ENCODE measurements around the gene SKAP2. TPM values are rescaled to one million over a fixed set of nuclear protein-coding genes. Genes with fewer than 3 reads are reported as not detected.
A peak's percentile ranks its signal among the peaks of the same experiment; 100 is the strongest.

Gene SKAP2
- total RNA-seq, 1 donor from 2014 or later: 63.5 TPM

DNA sequence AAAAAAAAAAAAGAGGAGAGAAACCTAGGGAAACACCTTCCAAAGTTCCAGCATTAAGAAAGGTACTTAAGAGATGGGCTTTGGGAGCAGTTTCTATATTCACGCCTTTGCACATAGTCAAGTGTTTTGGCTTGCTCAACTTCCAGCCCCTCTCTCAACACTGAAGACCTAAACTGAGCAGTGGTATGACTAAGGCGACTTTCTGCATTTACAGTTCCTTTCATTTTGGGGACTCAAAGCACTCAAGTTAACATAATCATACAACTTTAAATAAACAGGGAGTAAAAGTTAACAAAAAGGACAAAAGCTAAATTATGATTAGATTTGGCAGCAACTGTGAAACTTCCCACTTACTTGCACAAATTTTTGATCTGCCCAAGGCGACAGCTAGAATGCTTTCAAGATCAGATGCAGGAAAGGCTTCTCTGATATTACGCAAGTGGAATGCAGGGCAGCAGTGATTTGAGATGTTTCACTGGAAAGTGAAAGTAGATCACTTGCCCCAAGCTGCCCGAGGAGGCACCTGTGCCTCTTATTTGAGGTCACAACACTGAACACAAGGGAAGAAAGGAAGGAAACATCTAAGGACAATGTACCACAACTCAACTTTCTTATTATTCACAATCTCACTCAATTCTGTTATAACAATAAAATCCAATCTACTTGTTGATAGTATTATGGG is 199.5 kb downstream of the SKAP2 start:
- peak; percentile 49 for DNase-seq (ENCODE audit: low spot score)

DNA sequence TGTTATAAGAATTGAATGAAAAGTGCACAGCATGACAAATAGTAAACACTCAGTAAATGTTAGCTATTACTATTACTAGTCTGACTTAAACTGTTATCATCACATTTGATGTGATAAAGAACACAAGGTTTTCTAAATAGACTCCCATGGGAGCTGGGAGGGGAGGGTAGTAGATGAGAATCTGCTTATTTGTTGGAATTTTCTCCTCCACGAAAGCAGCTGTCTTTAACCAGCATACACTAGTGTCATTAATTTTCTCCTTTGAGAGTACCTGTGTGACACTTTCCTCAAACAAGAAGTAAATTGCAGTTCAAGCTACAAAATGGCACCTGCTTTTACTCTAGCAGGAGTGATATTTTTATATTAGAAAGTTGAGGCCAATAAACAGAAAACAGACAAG is 200.1 kb downstream of the SKAP2 start:
- no peak for DNase-seq (ENCODE audit: low spot score)

DNA sequence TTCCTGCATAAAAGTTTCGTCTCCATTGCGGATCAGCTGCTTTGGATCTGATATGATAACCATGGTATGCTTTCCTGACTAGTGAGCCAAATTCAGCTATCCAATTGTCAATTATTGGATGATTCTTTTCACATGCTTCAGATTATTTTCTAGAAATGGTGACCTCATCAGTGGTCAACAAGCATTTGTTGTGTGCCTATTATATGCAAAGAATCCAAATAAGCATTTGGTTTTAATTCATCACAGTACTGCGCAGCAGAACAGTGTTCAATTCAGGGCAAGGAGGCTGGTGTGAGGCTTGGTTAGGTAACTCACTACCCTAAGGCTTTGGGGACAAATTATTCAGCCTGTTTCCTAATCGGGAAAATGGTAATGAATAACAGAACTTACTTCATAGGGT is 200.5 kb downstream of the SKAP2 start:
- no peak for DNase-seq (ENCODE audit: low spot score)

DNA sequence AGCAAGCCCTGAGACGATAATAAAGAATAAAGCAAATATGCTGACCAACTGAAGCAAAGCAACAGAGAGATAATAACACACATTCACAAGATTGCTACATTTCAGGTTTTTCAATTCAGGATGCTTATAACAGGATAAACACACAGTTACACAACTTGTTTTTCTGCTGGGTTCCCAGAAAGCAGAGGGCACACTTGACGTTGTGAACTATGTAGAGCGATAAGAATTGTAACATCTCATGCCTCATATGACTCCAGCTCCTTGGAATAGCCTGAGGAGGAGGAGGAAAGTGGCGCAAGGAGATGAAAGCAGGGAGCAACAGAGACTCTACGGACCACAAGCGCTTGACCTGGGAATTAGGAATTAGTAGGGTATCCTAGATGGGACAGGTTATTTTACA is 201.7 kb downstream of the SKAP2 start:
- DNase-seq (ENCODE audit: low spot score): no peak

DNA sequence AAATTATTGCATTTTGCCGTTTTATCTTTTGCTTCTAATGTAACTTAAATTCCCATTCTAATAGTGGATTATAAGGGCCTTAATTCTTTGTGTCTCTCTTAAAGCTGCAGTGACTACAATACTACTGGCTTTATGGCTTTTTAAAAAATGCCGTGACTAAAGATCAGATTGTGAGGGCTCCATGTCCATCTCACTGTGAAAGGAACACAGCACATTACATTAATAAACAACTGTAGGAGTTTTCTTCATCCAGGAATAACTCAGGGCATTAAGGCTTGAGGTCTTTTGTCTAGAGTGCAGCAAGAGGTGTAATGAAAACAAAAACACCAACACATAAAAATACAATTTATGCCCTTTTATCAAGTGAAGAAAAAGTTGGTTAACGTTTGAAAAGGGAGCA is 205.3 kb downstream of the SKAP2 start:
- DNase-seq (ENCODE audit: low spot score): no peak

DNA sequence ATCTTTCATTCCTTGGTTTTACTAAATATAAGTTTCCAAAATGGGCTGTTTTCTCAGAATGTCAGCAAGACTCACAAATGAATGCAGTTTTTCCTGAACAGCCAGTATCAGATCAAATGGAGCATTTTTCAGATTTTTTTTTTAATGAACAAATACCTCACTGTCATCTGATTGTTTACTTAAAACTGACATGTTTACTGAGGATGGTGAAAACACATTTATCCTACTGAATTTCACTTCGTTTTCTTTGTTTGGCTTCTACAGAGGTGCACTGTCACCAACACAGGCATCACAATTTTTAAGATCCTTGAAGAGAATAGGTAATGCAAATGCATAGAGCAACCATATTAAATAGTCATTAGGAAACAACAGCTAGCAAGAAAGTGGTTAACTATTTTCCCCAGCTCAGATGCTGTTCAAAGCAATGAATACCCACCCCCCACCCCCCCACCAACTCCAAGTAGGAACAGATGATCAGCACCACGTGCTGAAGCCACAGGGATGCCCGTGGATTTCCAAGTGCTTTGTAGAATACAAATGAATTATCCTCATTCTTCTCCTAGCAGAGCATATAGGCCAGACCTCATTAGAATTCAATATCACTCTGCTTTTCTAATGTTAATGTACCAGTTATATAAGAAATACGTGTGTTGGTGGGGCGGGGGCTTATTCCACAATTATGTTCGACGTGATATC is 205.9 kb downstream of the SKAP2 start:
- DNase-seq (ENCODE audit: low spot score): no peak

DNA sequence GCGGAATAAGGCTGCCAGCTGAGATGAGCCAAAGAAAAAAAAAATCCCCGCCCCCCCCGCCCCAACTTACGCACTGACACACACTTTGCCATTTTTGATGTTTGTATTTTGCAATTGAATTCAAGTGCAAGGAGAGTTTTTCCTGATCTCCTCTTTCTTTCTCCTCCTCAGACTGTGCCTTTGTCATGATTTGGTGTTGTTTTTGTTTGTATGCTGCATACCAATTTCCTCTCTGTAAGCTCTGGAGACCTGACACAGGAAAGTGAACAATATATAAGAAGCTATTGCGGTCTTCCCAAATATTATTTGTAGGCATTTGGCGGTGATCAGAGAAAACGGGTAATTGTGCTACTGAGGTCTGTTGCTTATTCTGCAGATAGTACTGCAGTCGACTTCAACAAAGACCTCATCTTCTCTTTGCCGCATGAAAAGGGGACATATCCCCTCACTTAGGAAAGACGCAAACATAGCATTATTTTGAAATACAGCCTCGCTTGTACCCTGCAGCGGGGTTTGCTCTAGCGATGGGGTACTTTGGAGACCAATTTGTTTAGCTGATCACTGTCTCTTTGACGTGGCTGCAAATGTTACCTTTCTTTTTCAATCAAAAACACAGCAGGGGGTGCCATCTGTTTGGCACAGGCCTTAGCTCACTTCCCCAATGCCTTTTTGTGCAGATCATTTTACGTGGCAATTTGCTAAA is 206.6 kb downstream of the SKAP2 start:
- no peak for DNase-seq (ENCODE audit: low spot score)

DNA sequence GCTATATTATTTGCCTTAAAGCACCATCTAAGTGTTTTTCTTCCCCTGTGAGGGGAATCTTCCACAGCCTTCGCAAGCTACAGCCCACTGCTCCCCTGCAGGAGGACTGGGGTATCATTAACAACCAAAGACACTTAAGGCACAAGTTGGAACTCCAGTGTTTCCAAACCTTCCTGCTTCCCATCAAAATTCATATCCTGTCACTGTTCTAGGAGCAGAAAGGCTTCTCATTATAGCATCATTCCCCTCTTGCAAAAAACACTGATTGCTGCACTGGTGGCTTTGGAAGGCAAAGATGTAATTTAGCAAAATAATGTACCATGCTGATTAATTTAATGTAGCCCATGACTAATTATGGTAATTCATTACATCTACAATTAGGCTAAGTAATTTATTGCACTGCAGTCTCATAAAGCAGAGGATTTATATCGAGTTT is 207.2 kb downstream of the SKAP2 start:
- DNase-seq (ENCODE audit: low spot score): no peak

DNA sequence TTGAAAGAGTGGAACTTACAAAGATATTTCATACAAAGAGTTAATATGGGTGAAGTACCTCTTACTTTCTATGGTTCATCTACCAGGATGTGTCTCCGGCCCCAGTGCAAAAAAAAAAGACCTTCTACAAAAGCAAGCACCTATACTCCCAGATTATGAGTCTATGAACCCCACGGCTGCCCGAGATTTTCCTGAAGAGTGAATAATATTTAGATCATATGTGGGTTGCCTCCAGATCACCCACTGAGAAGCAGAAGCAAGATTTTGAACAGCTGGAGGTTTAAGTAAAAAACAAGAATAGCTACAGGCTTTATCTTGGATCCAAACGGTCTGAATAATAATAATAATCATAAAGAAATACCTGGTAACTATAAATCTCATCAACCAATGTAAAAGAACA is 207.7 kb downstream of the SKAP2 start:
- DNase-seq (ENCODE audit: low spot score): no peak

DNA sequence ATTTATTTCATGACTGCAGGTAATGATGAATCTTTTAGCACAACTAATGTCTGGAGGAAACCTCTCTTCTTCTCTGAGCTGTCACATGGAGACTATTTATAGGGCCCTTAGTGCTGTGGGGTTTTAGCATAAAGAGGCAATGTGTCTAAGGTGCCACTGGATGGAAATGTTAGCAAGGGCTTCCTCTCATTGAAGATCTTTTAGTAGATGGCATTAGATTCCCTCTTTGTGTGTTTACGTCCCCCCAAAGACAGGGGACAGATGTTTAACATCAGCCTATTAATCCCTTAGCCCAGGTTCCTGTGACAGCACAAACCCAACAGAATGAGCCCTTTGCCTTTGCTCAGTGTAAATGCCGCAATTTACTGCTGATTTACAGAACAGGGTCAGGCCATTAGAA is 208.6 kb downstream of the SKAP2 start:
- DNase-seq (ENCODE audit: low spot score): no peak

DNA sequence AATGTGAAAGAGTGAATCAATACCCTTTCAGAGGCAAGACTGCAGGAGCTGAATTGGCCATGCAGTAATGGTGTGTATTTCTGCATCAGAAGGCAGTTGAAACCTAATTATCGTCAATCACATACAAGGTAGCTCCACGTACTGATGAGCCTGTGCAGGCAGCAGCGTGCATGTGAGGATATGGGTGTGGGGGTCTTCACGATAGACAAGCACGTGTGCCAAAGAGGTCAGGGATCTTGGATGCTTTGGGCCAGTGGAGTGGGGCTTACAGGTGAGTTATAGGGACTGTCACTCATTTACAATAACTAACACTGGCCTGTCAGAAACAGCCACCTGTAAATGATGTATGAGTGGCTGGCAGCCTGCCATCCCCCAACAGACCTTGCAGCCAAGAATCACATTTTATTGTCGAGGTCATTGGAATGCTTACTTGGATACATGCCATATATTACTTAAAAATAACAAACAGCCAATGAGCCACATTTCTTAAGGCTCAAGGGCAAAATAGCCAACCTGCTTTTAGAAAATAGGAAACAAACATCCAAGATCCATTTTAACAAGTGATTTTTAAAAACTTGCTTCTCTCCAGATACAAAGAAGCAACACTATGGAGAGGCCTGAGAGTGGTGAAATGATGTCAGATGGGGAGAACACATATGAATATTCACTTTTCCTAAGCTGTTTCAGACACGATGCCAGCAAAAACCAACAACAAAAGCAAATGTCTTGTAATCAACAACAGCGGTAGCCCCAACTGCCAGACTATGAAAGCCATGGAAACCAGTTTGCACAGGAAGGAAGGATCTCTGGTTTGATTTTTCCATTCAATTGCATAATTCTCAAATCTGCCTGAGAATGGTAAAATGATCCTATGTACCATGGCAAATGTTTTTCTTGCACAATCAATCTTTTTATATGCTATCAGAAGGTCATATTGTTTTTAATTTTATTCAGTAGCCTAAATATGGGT is 210.7 kb downstream of the SKAP2 start:
- DNase-seq (ENCODE audit: low spot score): no peak

DNA sequence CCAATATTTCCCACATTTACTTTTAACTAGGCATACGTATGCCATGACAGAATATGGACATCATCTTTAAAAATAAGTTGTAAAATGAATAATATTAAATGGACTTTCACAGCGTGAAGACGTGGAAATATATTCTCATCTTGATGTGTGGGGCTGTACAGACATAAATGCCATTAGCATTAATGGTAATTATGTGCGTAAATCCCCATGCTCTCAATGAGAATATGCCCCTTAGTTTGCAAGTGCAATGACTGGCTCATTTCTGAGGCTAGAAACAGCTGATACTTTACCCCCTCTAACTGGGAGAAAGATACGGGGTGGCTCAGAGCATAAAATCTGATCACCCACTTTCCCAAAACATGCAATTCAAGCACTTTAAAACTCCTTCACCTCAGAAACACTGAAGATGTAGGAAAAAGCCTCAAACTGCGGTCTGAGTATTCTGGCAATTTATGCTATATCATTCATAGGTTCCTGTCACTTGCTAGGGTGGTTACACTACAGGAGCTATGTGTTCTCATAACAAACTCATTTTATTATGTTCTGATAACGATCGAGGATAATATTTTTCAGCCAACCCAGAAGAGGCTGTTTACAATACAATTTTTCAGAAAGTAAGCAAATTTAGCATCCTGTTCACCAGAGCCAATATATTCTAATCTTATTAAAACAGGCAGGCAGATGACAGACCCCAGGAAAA is 211.8 kb downstream of the SKAP2 start:
- DNase-seq (ENCODE audit: low spot score): no peak

DNA sequence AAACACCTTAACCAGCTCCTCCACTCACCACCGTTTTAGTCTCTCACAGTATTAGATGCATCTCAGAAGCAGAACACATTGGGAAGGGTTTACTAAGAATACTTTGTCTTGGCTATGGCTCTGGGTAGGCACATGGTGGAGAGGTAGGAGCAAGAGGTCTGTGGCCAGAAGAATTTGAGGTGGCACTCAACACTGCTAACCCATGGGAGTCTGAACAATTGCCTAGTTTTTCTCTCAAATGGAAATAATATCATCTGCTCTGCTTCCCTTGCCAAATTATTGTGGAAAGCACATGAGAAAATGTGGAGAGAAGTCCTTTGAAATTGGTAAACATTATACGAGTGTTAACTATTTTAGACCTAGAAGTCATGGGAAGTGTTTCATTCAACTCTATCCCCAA is 214.3 kb downstream of the SKAP2 start:
- DNase-seq (ENCODE audit: low spot score): no peak

DNA sequence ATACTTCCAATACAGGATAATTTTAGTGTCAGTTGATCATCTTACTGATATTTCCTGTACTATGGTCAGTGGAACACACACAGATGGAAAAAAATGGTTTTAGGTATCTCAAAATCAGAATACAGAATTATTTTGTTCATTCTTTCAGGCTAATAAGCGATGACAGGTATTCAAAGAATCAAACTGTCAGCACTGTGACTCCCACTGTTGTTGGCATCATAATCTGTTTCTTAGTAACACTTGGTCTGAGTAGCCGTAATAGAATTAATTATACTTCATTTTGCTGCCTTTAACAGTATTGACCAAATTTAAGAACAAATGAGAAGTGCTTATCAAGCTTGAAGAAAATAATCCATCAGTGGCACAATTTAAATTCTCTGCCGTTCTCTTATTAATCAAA is 215.0 kb downstream of the SKAP2 start:
- no peak for DNase-seq (ENCODE audit: low spot score)

DNA sequence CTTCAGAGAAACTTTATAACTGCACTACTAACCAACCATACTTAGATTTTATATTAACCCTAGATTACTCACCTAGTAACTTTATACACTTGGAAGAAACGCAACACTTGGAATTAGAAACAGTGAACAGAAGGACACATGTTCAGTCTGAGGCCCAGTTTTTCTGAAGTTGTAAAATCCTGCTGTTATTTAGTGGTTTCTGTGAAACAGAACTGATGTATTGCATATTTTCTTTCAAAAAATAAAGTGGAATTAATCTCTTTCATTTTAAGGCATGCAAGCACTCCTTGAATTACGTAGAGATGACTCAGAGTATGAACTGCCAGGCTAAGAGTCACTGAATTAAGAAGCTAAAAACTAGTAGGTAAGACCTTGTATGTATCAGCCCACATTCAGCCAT is 215.8 kb downstream of the SKAP2 start:
- DNase-seq (ENCODE audit: low spot score): no peak

DNA sequence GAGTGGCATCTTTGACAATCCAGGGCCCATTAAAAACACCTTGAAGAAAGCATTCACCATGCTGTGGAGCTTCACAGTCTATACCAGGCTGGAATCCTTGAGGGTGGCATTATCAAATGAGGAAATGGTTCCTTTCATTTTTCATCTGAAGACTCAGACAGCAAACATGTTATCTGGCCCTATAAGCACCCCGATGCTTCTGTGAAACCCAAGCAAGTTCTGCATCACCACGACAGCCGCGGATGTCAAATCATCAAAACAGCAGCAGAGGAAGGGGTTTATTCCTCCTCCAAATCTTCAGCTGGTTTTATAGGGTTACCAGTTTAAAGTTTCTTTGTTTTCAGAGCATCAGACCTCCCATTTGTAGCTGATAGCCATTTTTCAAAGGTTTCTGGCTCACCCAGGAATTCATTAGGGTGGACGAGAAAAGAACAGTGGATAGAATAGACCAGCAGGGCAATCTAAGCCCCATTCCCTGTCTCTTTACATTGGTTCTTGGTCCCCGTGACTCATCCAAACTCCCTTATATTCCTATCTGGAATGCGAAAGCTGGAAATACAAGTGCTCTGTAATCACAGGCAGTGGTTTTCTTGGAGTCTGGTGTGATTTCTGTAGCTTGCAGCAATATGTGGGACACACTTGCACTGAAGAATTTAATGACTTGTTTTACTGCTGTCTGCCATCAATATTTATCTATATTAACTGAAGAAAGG is 217.9 kb downstream of the SKAP2 start:
- DNase-seq (ENCODE audit: low spot score): no peak

DNA sequence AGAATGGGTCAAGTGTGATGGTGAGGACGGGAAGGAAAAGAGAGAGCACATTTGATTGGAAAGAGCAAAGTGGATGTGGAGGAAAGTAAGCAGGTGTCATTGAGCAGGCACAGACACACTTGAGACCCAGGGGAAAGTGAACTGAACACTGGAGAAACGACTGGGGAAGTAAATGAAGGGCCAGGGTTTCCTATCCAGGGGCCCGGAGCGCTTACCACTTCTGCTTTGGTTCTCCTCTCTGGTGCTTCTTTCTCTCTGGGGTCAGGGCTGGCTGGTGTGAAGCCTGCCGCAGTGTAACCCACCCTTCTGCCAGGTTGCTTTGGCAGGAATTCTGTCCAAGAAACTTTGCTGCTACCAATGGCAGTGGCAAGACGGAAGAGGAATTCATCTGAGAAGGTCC is 219.3 kb downstream of the SKAP2 start:
- DNase-seq (ENCODE audit: low spot score): no peak

DNA sequence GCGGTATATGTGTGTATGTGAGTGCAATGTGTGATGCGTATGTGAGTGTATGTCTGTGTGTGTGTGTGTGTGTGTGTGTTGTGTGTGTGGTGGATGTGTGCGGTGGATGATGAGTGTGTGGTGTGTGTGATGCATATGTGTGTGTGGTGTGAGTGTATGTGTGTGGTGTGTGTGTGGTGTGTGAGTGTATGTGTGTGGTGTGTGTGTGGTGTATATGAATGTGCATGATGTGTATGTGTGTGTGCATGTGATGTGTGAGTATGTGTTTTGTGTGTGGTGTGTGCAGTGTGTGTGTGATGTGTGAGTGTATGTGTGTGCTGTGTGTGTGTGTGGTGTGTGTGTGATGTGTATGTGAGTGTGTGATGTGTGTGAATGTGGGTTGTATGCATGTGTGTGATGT is 222.0 kb downstream of the SKAP2 start:
- DNase-seq (ENCODE audit: low spot score): no peak

DNA sequence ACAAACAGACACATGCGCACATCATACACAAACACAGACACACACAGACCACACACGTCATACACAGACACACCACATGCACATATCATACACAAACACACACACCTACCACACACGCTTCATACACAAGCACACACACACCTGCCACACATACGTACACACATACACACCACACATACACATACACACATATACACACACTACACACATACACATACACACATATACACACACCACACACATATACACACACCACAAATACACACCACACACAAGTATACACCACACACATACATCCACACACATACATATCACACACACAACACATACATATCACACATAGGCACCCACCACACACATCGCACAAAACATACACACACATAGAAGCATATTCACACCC is 224.7 kb downstream of the SKAP2 start:
- no peak for DNase-seq (ENCODE audit: low spot score)

DNA sequence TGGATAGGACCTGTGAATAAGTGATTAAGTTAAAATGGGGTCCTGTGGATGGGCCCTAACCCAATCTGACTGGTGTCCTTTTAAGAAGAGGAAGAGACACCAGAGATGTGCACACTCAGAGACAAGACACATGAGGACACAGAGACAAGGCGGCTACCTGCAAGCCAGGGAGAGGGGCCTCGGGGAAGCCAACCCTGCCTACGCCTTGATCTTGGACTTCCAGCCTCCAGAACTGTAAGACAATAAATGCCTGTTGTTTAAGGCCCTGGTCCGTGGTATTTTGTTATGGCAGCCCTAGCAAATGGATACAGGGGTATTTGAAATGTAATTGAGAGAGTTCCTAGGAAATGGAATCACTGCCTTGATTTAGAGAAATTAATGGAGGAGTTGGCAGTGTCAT is 225.3 kb downstream of the SKAP2 start:
- DNase-seq (ENCODE audit: low spot score): no peak

DNA sequence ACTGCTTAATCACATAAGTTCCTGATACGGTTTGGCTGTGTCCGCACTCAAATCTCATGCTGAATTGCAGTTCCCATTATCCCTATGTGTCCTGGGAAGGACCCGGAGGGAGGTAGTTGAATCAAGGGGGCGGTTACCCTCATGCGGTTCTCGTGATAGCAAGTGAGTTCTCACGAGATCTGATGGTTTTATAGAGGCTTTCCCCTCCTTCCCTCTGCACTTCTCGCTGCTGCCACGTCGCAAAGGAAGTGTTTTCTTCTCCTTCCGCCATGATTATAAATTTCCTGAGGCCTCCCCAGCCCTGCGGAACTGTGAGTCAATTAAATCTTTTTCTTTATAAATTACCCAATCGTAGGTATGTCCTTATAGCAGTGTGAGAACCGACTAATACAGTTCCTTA is 226.2 kb downstream of the SKAP2 start:
- no peak for DNase-seq (ENCODE audit: low spot score)

Data from ureter (tissue), 1 donor.